Measurements from ENCODE around the gene CCL3. TPM values are rescaled to one million over a fixed set of nuclear protein-coding genes. Genes with fewer than 3 reads are reported as not detected.

Gene CCL3
- total and polyA plus RNA-seq, 4 donors: 0.92 to 5.6 (median 1.8) TPM

DNA sequence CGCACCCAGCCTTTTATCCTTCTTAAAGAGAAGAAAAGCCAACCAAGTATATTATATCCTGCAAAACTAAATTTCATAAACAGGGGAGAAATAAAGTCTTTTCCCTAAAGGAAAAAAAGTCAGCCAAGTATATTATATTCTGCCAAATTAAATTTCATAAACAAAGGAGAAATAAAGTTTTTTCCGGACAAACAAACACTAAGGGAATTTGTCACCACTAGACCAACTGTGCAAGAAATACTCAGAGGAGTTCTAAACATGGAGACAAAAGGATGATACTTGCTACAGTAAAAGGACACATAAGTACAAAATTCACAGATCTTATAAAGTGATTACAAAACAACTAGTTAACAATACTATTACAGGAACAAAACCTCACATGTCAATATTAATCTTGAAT is 40.3 kb downstream of the CCL3 start:
- Histone ChIP-seq H3K9ac (ENCODE audit: low read depth in 1 of 2, low read length in 2 of 2) (no peak overlapping the region), H3K36me3 (ENCODE audit: control insufficient read depth in 4 of 4, insufficient read depth in 3 of 4, low read depth in 1 of 4, low read length in 3 of 4) (peaks cover 0 to 3% (median 0%) of the 10 kb centered on the region in 4 donors), H3K9me3 (ENCODE audit: control insufficient read depth in 4 of 4, low read length in 3 of 4) (peaks cover 0 to 4% (median under 1%) of the 10 kb centered on the region in 4 donors), H3K27ac (ENCODE audit: low read depth in 1 of 2, low read length in 2 of 2) (no peak overlapping the region), H3K4me3 (ENCODE audit: low read depth in 1 of 3, low read length in 3 of 3) (no peak overlapping the region), H3K27me3 (ENCODE audit: control insufficient read depth in 4 of 4, insufficient read depth in 4 of 4, low read length in 3 of 4) (no peaks in the 10 kb centered on the region), H3K4me1 (ENCODE audit: control insufficient read depth in 4 of 4, insufficient read depth in 4 of 4, low read length in 3 of 4) (no peaks in the 10 kb centered on the region)
- 97% methylated on average over 2 of the region's 2 CpGs for WGBS
- no peak for DNase-seq (ENCODE audit: low spot score)
- TF ChIP-seq YY1 (IDR thresholded peaks at IDR 0.05): no peak
- no peak for TF ChIP-seq RAD21 (IDR thresholded peaks at IDR 0.05)
- TF ChIP-seq, protein P1, sequence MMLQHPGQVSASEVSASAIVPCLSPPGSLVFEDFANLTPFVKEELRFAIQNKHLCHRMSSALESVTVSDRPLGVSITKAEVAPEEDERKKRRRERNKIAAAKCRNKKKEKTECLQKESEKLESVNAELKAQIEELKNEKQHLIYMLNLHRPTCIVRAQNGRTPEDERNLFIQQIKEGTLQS (IDR thresholded peaks at IDR 0.05): no peak
- no peak for TF ChIP-seq TAF1 (conservative IDR thresholded peaks at IDR 0.05)
- no peak for TF ChIP-seq FOXA1 (IDR thresholded peaks at IDR 0.05)
- TF ChIP-seq, protein P2, sequence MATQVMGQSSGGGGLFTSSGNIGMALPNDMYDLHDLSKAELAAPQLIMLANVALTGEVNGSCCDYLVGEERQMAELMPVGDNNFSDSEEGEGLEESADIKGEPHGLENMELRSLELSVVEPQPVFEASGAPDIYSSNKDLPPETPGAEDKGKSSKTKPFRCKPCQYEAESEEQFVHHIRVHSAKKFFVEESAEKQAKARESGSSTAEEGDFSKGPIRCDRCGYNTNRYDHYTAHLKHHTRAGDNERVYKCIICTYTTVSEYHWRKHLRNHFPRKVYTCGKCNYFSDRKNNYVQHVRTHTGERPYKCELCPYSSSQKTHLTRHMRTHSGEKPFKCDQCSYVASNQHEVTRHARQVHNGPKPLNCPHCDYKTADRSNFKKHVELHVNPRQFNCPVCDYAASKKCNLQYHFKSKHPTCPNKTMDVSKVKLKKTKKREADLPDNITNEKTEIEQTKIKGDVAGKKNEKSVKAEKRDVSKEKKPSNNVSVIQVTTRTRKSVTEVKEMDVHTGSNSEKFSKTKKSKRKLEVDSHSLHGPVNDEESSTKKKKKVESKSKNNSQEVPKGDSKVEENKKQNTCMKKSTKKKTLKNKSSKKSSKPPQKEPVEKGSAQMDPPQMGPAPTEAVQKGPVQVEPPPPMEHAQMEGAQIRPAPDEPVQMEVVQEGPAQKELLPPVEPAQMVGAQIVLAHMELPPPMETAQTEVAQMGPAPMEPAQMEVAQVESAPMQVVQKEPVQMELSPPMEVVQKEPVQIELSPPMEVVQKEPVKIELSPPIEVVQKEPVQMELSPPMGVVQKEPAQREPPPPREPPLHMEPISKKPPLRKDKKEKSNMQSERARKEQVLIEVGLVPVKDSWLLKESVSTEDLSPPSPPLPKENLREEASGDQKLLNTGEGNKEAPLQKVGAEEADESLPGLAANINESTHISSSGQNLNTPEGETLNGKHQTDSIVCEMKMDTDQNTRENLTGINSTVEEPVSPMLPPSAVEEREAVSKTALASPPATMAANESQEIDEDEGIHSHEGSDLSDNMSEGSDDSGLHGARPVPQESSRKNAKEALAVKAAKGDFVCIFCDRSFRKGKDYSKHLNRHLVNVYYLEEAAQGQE (IDR thresholded peaks at IDR 0.05): no peak
- no peak for TF ChIP-seq JUND (IDR thresholded peaks at IDR 0.05)
- TF ChIP-seq, protein P3, sequence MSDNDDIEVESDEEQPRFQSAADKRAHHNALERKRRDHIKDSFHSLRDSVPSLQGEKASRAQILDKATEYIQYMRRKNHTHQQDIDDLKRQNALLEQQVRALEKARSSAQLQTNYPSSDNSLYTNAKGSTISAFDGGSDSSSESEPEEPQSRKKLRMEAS (IDR thresholded peaks at IDR 0.05): no peak
- no peak for TF ChIP-seq HNF4A (conservative IDR thresholded peaks at IDR 0.05)
- TF ChIP-seq NR2F2 (IDR thresholded peaks at IDR 0.05): no peak
- TF ChIP-seq FOXA2 (IDR thresholded peaks at IDR 0.05): no peak
- no peak for TF ChIP-seq RXRA (IDR thresholded peaks at IDR 0.05)

DNA sequence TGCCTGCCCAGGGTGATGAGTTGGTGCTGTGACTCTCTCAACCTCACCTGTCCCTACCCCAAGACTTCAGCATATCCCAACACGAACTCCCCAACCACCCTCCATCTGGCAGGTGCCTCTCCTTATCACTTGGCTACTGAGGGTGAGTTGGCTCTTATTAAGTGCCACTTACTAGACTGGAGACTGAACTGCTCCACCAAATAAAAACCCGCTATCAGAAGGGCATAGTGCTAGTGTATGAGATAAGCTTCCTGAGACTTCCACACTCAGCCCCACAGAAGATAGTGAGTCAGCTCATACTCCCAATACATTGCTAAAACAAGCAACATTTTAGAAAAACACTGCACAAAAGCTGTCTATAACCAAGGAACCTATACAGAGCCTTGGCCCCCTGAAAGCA is 41.9 kb downstream of the CCL3 start:
- Histone ChIP-seq H3K9me3 (ENCODE audit: control insufficient read depth in 4 of 4, low read length in 3 of 4) (peaks cover 0 to 4% (median under 1%) of the 10 kb centered on the region in 4 donors), H3K27ac (ENCODE audit: low read depth in 1 of 2, low read length in 2 of 2) (no peak overlapping the region), H3K27me3 (ENCODE audit: control insufficient read depth in 4 of 4, insufficient read depth in 4 of 4, low read length in 3 of 4) (no peaks in the 10 kb centered on the region), H3K4me1 (ENCODE audit: control insufficient read depth in 4 of 4, insufficient read depth in 4 of 4, low read length in 3 of 4) (no peaks in the 10 kb centered on the region), H3K9ac (ENCODE audit: low read depth in 1 of 2, low read length in 2 of 2) (no peak overlapping the region), H3K4me3 (ENCODE audit: low read depth in 1 of 3, low read length in 3 of 3) (no peak overlapping the region), H3K36me3 (ENCODE audit: control insufficient read depth in 4 of 4, insufficient read depth in 3 of 4, low read depth in 1 of 4, low read length in 3 of 4) (peaks cover 0 to 3% (median 0%) of the 10 kb centered on the region in 4 donors)
- WGBS: 89% methylated on average over 2 of the region's 2 CpGs
- TF ChIP-seq HNF4A (conservative IDR thresholded peaks at IDR 0.05) (no peak), GABPA (IDR thresholded peaks at IDR 0.05 in 1 of 2, conservative IDR thresholded peaks at IDR 0.05 in 1 of 2) (no peak), FOXA1 (IDR thresholded peaks at IDR 0.05) (no peak), YY1 (IDR thresholded peaks at IDR 0.05) (no peak), FOXA2 (IDR thresholded peaks at IDR 0.05) (no peak), HNF4G (IDR thresholded peaks at IDR 0.05) (no peak), RXRA (IDR thresholded peaks at IDR 0.05) (no peak), EGR1 (IDR thresholded peaks at IDR 0.05; ENCODE audit: low read depth in 2 of 2) (no peak), NR2F2 (IDR thresholded peaks at IDR 0.05) (no peak), TAF1 (conservative IDR thresholded peaks at IDR 0.05) (no peak), SP1 (IDR thresholded peaks at IDR 0.05) (no peak), JUND (IDR thresholded peaks at IDR 0.05) (no peak), RAD21 (IDR thresholded peaks at IDR 0.05) (no peak)
- TF ChIP-seq, protein P4, sequence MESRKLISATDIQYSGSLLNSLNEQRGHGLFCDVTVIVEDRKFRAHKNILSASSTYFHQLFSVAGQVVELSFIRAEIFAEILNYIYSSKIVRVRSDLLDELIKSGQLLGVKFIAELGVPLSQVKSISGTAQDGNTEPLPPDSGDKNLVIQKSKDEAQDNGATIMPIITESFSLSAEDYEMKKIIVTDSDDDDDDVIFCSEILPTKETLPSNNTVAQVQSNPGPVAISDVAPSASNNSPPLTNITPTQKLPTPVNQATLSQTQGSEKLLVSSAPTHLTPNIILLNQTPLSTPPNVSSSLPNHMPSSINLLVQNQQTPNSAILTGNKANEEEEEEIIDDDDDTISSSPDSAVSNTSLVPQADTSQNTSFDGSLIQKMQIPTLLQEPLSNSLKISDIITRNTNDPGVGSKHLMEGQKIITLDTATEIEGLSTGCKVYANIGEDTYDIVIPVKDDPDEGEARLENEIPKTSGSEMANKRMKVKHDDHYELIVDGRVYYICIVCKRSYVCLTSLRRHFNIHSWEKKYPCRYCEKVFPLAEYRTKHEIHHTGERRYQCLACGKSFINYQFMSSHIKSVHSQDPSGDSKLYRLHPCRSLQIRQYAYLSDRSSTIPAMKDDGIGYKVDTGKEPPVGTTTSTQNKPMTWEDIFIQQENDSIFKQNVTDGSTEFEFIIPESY (IDR thresholded peaks at IDR 0.05): no peak
- TF ChIP-seq, protein P5, sequence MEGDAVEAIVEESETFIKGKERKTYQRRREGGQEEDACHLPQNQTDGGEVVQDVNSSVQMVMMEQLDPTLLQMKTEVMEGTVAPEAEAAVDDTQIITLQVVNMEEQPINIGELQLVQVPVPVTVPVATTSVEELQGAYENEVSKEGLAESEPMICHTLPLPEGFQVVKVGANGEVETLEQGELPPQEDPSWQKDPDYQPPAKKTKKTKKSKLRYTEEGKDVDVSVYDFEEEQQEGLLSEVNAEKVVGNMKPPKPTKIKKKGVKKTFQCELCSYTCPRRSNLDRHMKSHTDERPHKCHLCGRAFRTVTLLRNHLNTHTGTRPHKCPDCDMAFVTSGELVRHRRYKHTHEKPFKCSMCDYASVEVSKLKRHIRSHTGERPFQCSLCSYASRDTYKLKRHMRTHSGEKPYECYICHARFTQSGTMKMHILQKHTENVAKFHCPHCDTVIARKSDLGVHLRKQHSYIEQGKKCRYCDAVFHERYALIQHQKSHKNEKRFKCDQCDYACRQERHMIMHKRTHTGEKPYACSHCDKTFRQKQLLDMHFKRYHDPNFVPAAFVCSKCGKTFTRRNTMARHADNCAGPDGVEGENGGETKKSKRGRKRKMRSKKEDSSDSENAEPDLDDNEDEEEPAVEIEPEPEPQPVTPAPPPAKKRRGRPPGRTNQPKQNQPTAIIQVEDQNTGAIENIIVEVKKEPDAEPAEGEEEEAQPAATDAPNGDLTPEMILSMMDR (IDR thresholded peaks at IDR 0.05; ENCODE audit: low read depth, low read length, missing input control): no peak
- TF ChIP-seq, protein P2 (IDR thresholded peaks at IDR 0.05): no peak
- TF ChIP-seq, protein P3 (IDR thresholded peaks at IDR 0.05): no peak
- TF ChIP-seq, protein P1 (IDR thresholded peaks at IDR 0.05): no peak
- DNase-seq (ENCODE audit: low spot score): no peak

Data from liver (tissue), 9 donors.